Transverse colon (tissue), 4 donors: ENCODE results near the gene TTC23. TPM values are rescaled to one million over a fixed set of nuclear protein-coding genes. Genes with fewer than 3 reads are reported as not detected.

ENCODE experiments used
- DNase-seq: peaks from one replicate; pipeline ENCODE4 v3.0.0-alpha.2; 2019
- H3K27ac ChIP-seq, 4 donors: fragments of 200-600 bp; sonication (generic); 2 replicates each; pipeline ENCODE4 v1.5.1; 2016 to 2018; ENCODE audit warnings: inconsistent platforms in 4 of 4
- H3K27me3 ChIP-seq: fragments of 200-600 bp; sonication (generic); 2 replicates; pipeline ENCODE4 v1.5.1; 2017; ENCODE audit warnings: inconsistent platforms
- H3K36me3 ChIP-seq, 4 donors: fragments of 200-600 bp; sonication (generic); 2 replicates each; pipeline ENCODE4 v1.5.1; 2017 to 2019; ENCODE audit warnings: inconsistent platforms in 4 of 4
- H3K4me1 ChIP-seq, 4 donors: fragments of 200-600 bp; sonication (generic); 2 replicates each; pipeline ENCODE4 v1.5.1; 2017 to 2020; ENCODE audit warnings: inconsistent platforms in 4 of 4
- H3K4me3 ChIP-seq, 4 donors: fragments of 200-600 bp; sonication (generic); 1 replicate in 1 of 4; 2 replicates in 3 of 4; pipeline versions ENCODE4 v1.5.1 to v1.6.1; 2017 to 2019; ENCODE audit warnings: inconsistent platforms in 4 of 4
- H3K9me3 ChIP-seq, 2 donors: fragments of 200-600 bp; sonication (generic); 2 replicates each; pipeline ENCODE4 v1.5.1; 2017 to 2019; ENCODE audit warnings: inconsistent platforms in 2 of 2
- CTCF ChIP-seq, 5 experiments: fragments of 200-600 bp in 3 of 5; fragments of 450-650 bp in 2 of 5; sonication (generic) in 3 of 5; IDR thresholded peaks; 1 replicate in 2 of 5; 2 replicates in 3 of 5; pipeline ENCODE4 v1.5.1; 2016 to 2017; ENCODE audit warnings: antibody characterized with exemption in 5 of 5, inconsistent platforms in 3 of 5, mild to moderate bottlenecking in 2 of 5, moderate library complexity in 1 of 5
- EP300 ChIP-seq: sonication (generic); formaldehyde crosslinking; IDR thresholded peaks from one replicate; pipeline ENCODE4 v1.6.1; 2017; ENCODE audit warnings: antibody characterized with exemption, low read depth
- POLR2A ChIP-seq: fragments of 450-650 bp; IDR thresholded peaks from one replicate; pipeline ENCODE4 v1.6.1; 2016; ENCODE audit warnings: antibody characterized with exemption, mild to moderate bottlenecking, moderate library complexity
- POLR2AphosphoS5 ChIP-seq, 3 donors: sonication (generic); formaldehyde crosslinking; IDR thresholded peaks; one replicate each; pipeline ENCODE4 v1.6.1; 2016; ENCODE audit warnings: antibody characterized with exemption in 3 of 3
- whole genome bisulfite sequencing, 2 donors: methylation state at CpG; one replicate each; pipeline ENCODE4 v1.1.5; 2018; ENCODE audit warnings: low coverage in 1 of 2; 5-methylcytosine and 5-hydroxymethylcytosine counted together
- in situ Hi-C, 4 donors: fragments of 200-750 bp; cut with MboI; loops; one replicate each; pipeline versions ENCODE4 v1.15.0 to v1.15.1; 2017; ENCODE audit warnings: low sequenced_read_pairs in 3 of 4, low pct_ligation_motif_present in 1 of 4, low pct_unique_long_range_greater_than_20kb in 1 of 4
- intact Hi-C: fragments of 100-400 bp; cut with DNase I; formaldehyde crosslinking; loops from one replicate; pipeline ENCODE4 v1.15.1; 2023; ENCODE audit warnings: low total_unique reads
- total RNA-seq, 4 donors: library from RNA; depleted of rRNA; stranded (reverse); fragments of >200 nt; gene quantifications; one replicate each; pipeline ENCODE4 v1.1.0, GENCODE V29; 2016

Gene TTC23
- total RNA-seq, 4 donors from 2014 or later, result 7.8 to 23.5 (median 12.5) TPM

DNA sequence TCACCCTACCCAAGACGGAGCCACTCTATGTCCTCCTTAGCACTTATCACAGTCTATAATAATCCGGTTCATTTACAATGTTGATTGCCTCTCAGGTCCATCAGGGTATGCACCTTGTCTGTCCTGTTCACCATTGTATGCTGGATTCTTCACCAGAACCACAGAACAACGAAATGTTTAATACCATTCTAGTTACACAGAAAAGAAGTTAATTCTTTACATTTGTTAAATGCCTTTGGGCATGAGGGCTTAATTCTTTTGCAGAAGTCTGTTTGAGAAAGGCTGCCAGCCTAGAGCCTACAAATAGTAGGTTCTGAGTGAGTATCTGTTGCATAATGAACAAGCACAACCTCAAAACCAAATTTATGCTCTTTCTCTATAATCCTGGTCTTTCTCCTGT is 22.6 kb downstream of the TTC23 start:
- no peaks in the 10 kb centered on the region for H3K27me3 ChIP-seq
- H3K4me1 ChIP-seq, result no peaks in the 10 kb centered on the region
- 56 to 84% methylated on average over 3 of the region's 3 CpGs for WGBS, 2 donors
- TF ChIP-seq POLR2AphosphoS5 (IDR thresholded peaks at IDR 0.05) (no peak), CTCF (IDR thresholded peaks at IDR 0.05) (no peak), POLR2A (no peak), EP300 (no peak)
- intact Hi-C loops (no loop called here), in situ Hi-C loops (no loop called here)
- no peak overlapping the region for H3K4me3 ChIP-seq
- no peak for DNase-seq
- peaks cover 0 to 17% (median 2%) of the 10 kb centered on the region in 4 donors for H3K36me3 ChIP-seq
- no peak overlapping the region for H3K27ac ChIP-seq
- H3K9me3 ChIP-seq, result no peaks in the 10 kb centered on the region

DNA sequence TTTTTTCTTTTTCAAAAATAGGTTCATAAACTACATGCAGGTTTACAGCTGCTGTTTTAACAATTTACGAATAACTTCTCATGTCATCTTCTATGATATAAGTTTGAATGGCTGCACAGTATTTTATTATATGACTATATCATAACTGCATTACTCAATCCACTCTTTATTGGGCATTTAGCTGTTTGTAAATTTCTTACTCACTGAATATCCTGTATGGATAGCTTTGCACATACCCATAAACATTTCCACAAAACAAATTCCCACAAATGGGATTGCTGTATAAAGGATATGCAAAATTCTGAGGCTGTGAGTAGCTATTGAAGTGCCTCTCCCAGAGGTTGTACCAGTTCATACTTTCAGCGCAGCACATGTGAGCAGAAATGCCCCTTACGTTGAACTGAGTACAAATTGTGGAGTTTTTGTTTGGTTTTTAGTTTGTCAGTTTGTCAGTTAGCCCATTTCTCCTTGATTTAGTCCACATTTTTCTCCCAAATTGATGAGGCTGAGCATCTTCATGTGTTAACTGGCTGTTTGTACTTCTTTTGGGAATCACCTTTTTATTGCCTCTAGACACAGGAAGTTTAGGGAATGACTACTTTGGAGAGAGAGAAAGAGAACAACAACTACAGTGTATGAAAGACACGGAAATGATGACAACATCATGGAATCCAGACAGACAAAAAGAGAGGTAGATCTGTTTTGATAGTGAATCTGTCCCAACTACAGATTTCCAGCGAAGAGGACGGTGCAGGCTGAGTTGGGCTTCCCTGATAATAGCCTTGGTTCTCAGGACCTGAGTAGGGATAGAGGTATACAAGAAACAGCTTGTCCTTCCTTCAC is 24.8 kb downstream of the TTC23 start:
- TF ChIP-seq POLR2A (no peak), CTCF (IDR thresholded peaks at IDR 0.05) (no peak)
- no peaks in the 10 kb centered on the region for H3K4me1 ChIP-seq
- H3K4me3 ChIP-seq, result no peak overlapping the region
- no peak for DNase-seq
- H3K36me3 ChIP-seq, result peaks cover 0 to 34% (median 4%) of the 10 kb centered on the region in 4 donors
- H3K27me3 ChIP-seq, result no peaks in the 10 kb centered on the region
- WGBS, 2 donors, result 82 to 85% methylated on average over 6 of the region's 6 CpGs
- H3K9me3 ChIP-seq, result no peaks in the 10 kb centered on the region
- intact Hi-C loops, result no loop called here
- in situ Hi-C loops, result no loop called here
- H3K27ac ChIP-seq, result no peak overlapping the region

GRCh38 chr15:99213187-99213811 is 36.1 kb downstream of the TTC23 start:
- H3K4me3 ChIP-seq, result no peak overlapping the region
- in situ Hi-C loops (loop anchor here in 2 of 4 donors (5.0 kb wide), 1 partner anchor 111 kb away; no protein-coding TSS in a partner anchor), intact Hi-C loops (loop anchor here (2.0 to 5.0 kb wide), 2 partner anchors 41 to 108 kb away; partner anchors contain the start of gene SYNM)
- 0 to 11% methylated on average over 1 of the region's 1 CpG for WGBS, 2 donors
- no peaks in the 10 kb centered on the region for H3K9me3 ChIP-seq
- H3K27ac ChIP-seq, result peak overlapping the region; percentile 59 to 79 (median 71)
- peaks cover 0 to 9% (median 0%) of the 10 kb centered on the region in 4 donors for H3K4me1 ChIP-seq
- TF ChIP-seq CTCF (IDR thresholded peaks at IDR 0.05), result peak; percentile 79 to 85 (median 81)
- TF ChIP-seq POLR2A, result no peak
- TF ChIP-seq POLR2AphosphoS5 (IDR thresholded peaks at IDR 0.05), result no peak
- no peak for TF ChIP-seq EP300
- H3K36me3 ChIP-seq, result peaks cover 0 to 8% (median 4%) of the 10 kb centered on the region in 4 donors
- peak; percentile 80 for DNase-seq
- H3K27me3 ChIP-seq, result no peaks in the 10 kb centered on the region

DNA sequence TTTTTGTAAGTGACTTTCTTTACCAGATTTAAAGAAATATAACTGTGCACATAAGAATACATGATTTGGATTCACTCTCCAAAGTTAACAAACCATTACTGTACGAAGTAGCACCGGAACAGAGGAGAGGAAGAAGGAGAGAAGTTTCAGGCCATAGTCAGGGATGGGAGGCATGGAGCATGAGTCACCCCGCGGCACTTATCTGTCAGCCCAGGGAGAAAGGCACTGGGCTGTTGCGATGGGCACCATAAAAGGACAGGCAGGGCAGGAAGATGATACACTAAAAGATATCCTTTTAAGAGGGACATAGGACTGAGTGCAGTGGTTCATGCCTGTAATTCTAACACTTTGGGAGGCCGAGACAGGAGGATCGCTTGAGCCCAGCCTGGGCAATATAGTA is 37.0 kb downstream of the TTC23 start:
- peak; percentile 18 for DNase-seq
- H3K4me1 ChIP-seq, result peaks cover 0 to 9% (median 0%) of the 10 kb centered on the region in 4 donors
- no peaks in the 10 kb centered on the region for H3K9me3 ChIP-seq
- H3K27me3 ChIP-seq, result no peaks in the 10 kb centered on the region
- no peak for TF ChIP-seq POLR2A
- TF ChIP-seq POLR2AphosphoS5 (IDR thresholded peaks at IDR 0.05), result peak in 1 of 3 donors; percentile 6
- no peak for TF ChIP-seq EP300
- TF ChIP-seq CTCF (IDR thresholded peaks at IDR 0.05), result no peak
- peak overlapping the region; percentile 59 to 79 (median 71) for H3K27ac ChIP-seq
- H3K36me3 ChIP-seq, result peaks cover 0 to 6% (median 0%) of the 10 kb centered on the region in 4 donors
- 70 to 79% methylated on average over 7 of the region's 7 CpGs for WGBS, 2 donors
- intact Hi-C loops, result loop anchor here (2.0 to 5.0 kb wide), 2 partner anchors 40 to 108 kb away; partner anchors contain the start of gene SYNM
- no peak overlapping the region for H3K4me3 ChIP-seq
- in situ Hi-C loops, result loop anchor here in 2 of 4 donors (5.0 kb wide), 1 partner anchor 110 kb away; no protein-coding TSS in a partner anchor
